GM21390 (cell line): ENCODE results near the gene CPLX4.

Experiments used
- ATAC-seq: cut with Tn5 transposase; IDR thresholded peaks from one replicate; pipeline ENCODE4 v1.9.1; 2021; ENCODE audit not compliant: unreplicated experiment

The CPLX4 gene, protein sequence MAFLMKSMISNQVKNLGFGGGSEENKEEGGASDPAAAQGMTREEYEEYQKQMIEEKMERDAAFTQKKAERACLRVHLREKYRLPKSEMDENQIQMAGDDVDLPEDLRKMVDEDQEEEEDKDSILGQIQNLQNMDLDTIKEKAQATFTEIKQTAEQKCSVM

DNA sequence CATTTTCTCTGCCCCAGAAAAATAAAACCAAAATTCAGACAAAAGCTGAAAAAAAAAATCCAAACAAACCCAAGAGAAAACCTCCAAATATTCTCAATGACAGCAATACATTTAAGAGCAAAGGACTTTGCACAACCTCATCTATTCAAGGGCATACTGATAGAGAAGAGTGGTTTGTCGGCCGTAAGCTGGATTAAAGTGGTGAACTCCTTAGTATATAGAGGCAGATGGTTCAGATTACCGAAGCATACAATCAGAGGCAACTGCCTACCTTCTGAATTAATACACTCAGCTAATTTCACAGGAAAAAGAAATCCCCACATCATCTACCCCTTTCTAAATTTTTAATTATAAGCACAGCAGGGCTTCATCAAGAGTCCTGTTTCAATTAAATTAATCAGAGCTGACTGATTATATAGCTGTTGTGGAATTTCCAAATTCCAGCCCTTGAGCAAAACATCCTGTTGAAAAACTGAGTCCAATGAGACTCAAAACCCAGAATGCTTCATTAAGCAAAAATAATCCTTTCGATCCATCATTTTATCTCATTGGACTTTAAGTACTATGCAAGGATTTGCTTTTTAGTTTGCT is at the start of gene CPLX4:
Gene CPLX4 (minus strand): TSS at position 190 of the 591 bp plus-strand sequence. CDS start 187 bp downstream, at position 3.
- no peak for ATAC-seq

DNA sequence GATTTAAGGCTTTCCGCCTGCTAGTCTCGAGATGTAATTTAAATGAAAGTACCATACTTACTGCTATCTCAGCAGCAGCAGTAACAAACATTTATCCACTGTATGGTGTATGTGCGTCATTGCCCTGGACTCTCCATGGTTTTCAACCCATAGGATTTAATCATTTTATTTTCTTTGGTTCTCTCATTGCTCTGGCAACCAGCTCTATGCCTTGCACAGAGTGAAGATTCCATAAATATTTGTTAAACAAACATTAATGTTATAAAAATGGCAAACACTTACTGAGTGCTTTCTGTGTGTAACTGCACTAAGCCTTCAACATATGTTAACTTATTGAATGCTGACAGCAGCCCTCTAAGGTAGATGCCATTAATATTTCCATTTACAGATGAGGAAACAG is 41.9 kb upstream of the CPLX4 start:
- ATAC-seq = no peak

DNA sequence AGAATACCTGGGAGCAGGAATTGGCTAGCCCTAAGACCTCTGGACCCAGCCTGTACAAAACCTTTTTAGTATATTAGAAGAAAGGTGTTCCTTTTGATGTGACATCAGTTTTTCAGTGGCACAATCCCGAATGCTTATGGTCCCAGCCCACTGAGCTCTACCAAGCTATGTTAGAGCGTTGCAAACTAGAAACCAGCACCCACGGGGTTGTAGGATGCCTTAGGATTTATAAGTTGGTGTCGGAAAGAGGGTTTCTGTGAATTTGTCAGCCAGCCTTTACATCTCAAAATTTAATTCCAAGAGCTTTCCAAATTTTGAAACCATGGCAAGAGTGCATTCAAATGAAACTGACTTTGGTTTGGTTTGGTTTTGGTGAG is 41.1 kb upstream of the CPLX4 start:
- peak; percentile 23 for ATAC-seq

DNA sequence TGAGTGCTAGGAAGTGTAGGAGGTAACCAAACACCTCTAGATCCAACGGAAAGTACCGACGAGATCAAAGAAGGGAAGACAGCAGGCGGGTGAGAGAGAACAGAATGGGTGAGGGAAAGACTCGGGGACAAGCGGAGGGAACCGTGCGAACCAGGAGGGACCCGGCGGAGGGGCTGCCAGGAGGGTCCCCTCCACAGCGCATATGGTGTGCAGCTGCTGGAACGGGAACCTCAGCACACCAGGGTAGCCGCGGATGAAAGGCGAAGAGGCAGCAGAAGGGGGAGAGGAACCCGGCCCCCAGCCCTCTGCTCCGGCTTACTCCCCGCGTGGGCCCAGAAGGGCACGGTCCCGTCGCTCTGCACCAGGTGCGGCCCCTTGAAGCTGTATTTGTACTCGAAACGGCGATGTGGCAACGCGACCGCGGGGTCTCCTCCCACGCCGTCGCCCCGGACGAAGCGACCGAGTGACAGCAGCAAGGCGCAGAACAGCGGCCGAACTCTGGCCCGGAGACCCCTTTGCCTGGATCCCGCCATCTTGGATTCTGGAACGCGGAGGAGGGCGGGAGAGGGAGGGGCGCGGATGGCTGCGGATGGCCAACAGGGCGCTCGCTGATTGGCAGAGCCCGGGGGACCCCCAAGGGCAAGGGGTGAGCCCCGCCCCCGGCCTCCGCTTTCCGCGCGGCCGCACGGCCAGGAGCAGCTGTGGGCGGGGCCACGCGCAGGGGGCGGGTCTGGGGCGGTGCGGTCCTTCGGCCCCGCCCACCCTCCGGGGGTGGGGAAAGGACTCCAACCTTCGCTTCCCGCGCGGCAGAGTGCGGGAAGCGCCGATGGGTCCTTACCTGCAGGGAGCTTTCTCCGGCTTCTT is 40.5 kb upstream of the CPLX4 start, which contains the start of gene LMAN1:
Gene LMAN1 (minus strand): TSS at position 554 of the 864 bp plus-strand sequence. CDS start 21 bp downstream, at position 533.
- ATAC-seq = peak; percentile 97

DNA sequence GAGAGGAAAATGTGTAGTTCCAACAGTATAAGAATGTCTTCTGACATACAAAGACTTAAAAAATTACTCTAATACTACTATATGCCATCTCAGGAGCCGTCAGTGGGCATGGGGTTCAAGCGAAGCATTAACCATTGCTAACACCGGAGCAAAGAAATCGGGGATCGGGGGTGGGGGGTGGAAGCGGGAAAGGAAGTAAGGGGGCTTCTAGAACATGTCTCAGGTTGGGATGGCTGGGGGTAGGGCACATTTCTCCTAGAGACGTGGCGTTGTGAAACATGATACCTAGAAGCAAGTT is 39.9 kb upstream of the CPLX4 start:
- no peak for ATAC-seq

DNA sequence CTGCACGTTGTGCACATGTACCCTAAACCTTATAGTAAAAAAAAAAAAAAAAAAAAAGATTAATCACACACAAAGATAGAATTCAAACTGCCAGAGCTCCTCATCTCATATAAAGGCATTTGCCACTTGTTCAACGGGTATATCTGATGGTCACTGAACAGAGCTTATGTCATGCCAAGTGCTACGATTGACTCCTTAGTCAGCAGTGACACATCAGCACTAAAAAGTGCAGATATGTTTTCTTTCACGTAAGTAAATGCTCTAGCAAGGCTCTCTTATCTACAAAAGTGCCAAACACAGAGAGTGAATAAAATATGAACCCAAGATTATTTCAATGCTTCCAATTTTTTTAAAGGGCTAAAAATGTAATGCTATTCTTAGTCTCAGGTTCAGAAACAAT is 39.5 kb upstream of the CPLX4 start:
- no peak for ATAC-seq

DNA sequence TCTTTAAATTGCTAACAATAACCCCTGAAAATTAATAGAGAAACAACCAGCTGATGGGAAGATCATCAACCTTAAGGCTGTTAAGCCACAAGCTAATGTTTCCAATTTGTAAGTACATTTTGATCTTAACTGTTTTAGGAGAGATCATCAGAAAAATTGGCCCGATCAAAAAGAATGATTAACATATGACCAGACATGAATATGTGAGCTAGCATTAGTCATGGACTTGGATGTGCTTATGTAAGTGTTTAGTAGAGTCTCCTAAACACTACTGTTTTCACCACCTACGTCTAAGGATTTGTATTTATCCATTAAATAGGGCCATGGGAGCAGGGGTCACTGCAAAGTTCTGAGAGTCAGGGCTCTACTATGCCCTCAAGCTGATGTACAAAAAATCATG is 36.3 kb upstream of the CPLX4 start:
- no peak for ATAC-seq

DNA sequence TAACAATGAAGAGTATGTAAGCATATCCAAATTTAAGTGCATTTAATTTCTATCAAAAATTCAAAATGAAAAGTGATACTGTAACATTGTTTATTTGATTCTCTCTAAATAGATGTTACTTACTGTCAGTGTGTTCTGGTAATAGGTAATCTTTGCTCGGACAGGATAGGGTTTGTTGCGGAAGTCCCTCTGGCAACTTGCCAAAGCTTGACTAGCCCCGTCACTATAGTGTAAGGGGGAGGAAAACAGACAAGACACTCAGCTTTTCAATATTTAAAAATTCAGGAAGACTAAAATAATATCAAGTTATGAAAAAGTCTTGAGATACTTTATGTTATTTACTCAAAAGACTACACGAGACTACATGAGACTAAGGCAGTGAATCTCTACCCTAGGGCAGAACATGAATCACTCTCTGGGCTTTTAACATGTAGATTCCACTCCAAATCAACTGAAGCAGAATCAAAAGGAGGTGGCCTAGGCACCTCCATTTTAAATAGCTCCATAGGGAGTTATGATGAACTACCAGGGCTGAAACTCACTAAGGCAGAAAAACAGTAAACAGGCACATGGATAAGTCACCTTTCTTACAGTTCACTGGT is 34.7 kb upstream of the CPLX4 start:
- no peak for ATAC-seq

DNA sequence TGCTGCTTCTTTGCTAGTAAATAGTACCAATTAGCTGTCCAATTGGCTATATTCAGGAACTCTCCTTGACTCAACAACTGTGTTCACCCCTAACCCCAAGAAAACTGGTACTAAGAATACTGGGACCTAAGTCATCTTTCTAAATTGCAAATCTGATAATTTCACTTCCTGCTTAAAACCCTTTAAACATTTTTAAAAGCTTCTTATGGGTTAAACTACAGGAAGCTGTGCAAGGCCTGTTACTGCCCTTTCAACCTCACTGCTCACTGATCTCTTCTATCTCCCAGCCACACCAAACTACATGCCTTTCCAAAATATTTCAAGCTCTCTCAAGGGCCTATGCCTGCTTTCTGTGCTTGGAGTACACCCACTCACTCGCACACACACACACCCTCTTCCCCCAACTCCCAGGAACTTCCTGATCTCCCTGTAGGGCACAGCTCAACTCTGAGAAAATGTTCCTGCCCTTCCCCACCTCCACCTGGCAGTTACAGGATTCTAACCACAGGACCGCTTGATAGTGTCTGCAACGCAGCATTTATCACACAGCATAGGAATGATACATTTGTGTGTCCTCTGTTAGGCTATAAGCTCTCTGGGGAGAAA is 33.9 kb upstream of the CPLX4 start:
- no peak for ATAC-seq

DNA sequence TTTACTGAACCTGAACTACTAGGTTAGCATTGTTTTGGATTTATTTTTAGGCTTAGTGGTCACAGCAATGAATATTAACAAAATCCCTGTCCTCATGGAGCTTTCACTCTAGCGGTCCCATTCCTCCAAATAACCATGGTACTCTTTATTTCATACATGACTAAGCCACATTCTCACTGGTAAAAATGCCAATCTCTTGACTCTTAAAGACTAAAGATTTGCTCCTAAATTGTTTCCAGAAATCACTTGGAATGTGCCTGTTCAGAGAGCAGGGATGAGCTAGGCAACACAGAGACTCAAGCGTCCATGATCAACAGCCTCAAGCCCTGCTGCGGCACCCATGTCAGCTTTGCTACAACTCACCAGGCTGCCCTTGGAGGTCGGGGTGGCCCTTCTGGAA is 27.1 kb upstream of the CPLX4 start:
- ATAC-seq = no peak

DNA sequence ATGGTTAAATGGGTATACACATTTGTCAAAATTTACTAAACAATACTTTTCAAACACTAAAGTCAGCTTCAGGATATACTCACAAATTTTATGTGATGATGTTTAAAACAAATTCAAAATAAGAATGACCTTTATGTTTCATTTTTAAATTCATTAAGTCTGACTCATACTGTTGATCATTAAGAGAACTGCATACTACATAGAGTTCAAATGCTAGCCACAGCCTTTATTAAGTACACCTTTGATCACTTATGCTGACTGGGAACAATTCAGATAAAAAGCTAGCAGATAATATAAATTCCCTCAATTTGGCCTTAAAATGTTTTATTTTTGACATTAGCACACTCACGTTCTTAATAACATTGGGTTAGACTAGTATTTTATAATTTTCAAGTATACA is 26.5 kb upstream of the CPLX4 start:
- no peak for ATAC-seq

DNA sequence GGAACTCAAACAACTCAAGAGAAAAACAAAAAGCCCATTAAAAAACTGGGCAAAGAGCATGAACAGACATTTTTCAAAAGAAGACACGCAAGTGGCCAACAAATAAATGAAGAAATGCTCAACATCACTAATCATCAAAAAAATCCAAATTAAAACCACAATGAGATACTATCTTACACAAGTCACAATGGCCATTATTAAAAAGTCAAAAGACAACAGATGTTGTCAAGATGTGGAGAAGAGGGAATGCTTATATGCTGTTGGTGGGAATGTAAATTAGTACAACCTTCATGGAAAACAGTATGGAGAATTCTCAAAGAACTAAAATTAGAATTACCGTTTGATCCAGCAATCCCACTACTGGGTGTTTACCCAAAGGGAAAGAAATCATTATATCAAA is 25.5 kb upstream of the CPLX4 start:
- ATAC-seq = no peak

DNA sequence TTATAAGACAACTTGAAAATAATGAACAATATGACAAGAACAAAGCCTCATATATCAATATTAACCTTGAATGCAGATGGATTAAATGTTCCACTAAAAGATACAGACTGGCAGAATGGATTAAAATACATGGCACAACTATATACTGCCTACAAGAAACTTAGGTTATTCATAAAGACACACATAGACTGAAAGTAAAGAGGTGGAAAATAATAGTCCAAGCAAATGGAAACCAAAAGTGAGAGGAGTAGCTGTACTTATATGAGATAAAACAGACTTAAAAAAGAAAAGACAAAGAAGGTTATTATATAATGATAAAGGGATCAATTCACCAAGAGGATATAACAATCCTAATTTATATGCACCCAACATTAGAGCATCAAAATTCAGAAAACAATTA is 22.4 kb upstream of the CPLX4 start:
- ATAC-seq = peak; percentile 64

DNA sequence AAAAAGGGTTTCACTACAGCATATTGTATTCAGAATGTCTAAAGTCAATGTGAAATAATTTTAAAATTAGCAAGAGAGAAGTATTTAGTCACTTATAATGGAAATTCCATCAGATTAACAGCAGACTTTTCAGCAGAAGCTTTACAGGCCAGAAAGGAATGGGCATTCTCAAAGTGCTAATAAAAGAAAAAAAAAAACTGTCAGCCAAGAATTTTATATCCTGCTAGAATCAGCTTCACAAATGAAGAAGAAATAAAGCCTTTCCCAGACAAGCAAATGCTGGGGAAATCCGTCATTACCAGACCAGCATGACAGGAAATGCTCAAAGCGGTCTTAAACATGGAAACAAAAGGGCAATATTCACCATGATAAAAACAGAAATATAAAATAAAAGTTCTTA is 21.9 kb upstream of the CPLX4 start:
- ATAC-seq = no peak

DNA sequence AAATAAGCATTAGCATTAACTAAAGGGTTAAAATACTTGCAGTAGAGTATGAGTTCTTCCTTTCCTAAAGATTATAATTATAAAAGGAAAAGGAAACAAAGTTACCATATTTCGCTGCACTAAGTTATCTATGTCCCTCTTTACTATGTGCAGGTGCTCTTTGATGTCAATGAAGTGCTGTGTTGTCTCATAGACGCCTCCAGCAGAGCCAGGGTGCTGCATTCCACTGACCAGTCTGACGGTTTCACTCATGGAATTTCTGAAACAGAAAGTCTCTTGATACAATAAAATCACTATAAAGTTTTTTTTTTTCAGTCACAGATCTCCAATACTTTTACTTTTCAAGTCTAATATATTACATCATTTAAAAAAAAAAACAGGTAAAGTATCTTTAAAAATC is 14.5 kb upstream of the CPLX4 start:
- no peak for ATAC-seq

DNA sequence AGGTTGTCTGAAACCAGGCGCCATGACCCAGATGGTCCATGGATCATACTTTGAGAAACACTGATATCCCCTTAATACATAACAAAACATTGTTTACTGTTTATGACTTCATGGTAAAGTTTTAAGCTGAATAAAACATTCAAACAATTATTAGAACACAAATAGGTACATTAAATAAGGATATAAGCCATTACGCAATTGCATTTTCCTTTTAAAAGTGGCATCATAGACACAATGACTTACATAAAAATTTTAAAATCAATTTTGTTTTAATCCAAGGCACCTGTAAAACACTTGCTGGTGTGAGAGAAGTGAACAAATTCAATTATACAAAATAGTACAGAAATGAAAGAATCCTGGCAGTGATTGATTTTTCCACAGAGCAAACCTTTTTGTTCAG is 10.2 kb upstream of the CPLX4 start:
- ATAC-seq = no peak

DNA sequence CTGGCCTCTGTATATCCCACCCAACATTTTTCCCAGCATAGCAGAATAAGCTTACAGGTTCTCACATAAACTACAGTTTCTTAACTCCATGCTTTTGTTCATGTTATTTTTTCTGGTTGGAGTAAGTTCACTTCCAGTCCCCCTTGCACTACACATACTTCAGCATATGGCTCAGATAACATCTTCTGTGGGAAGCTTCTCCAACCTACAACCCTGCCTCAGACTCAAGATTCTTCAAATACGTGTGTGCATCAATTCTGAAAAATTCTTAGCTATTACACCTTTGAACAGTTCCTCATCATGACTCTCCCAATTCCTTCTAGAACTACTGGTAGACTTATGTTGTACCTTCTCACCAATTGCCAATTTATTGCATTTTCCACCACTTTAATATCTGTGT is 7.5 kb upstream of the CPLX4 start:
- ATAC-seq = no peak

DNA sequence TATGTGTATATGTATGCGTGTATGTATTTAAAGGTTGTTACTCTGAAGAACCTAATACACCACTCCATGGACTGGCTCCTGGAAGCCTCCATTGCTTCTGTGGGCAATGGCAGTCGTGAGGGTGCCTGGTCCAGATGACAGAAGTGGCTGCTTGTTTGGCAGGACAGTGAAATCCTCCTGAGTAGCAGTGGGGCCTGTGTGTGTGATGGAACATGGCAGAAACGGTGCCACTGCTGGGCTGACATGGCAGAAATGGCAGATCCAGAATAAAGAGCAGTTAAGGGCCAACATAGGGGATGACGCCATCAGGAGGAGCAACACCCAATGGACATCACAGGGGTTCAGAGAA is 6.1 kb upstream of the CPLX4 start:
- ATAC-seq = no peak

DNA sequence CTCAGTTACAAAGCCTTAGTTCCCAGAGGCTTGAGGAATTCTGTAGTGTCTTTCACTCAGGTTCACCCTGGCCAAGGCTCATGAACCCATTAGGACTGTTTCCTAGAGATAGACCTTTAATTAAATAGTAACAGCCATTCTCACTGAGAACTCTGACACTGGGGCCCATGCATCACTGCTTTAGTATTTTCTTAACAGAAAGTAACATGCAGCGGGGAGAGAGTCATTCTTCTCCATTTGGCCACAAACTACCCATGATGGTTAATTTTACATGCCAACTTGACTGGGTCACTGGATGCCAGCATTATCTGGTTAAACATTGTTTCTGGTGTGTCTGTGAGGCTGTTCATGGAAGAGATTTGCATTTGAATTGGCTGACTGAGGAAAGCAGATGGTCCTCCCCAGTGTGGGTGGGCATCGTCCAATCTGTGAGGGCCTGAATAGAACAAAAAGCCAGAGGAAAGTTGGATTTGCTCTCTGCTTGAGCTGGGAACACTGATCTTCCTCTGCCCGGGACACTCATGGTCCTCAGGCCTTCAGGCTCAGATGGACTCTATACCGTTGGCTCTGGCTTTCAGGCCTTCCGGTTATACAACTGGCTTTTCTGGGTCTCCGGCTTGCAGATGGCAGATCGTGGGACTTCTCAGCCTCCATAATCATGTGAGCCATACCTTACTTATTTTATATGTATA is 5.6 kb upstream of the CPLX4 start:
- no peak for ATAC-seq

DNA sequence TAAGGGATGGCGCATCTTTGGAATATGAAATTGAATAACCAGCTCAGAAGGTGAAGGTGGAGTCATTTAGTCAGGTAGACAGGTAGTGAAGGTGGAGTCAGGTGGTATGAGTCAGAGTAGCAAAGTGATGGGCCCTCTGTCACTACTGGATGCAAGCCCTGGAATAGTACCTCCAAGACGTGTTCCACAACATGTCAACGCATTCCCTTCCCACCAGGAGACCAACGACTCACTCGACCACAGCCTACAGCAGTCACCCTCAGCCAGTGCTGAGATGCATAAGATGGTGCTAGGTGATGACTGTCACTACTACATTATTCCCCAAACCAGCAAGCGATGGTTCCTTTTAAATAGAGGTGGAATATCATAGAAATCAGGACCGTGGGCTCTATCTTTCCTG is 6.8 kb downstream of the CPLX4 start:
- ATAC-seq = no peak

DNA sequence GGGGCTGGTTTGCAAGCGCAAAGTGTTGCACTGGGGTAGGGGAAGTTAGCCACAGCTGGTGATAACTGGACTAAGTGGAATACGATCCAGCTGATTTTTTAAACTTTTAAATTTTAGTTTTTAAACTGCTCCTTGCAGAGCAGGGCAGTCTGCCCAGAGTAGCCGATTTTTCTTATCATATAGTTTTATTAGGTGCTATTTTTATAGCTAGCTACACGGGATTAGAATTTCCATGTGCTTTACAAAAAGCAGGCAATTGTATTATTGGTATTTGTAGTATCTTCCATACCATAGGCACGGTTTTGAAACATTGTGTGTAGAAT is 9.6 kb downstream of the CPLX4 start:
- no peak for ATAC-seq
